Left ventricle myocardium inferior (tissue), 1 donor: ENCODE results near the gene ZBTB1. TPM values are rescaled to one million over a fixed set of nuclear protein-coding genes. Genes with fewer than 3 reads are reported as not detected.

ENCODE experiments used
- DNase-seq: peaks from one replicate; pipeline ENCODE4 v3.0.0-alpha.2; 2020
- H3K27ac ChIP-seq: fragments of 200-600 bp; replicated peaks from 2 replicates; pipeline ENCODE4 v1.8.0; 2021
- H3K27me3 ChIP-seq: fragments of 200-600 bp; 2 replicates; pipeline ENCODE4 v1.8.0; 2021; ENCODE audit warnings: low read depth
- H3K36me3 ChIP-seq: fragments of 200-600 bp; 2 replicates; pipeline ENCODE4 v1.8.0; 2021
- H3K4me1 ChIP-seq: fragments of 200-600 bp; 2 replicates; pipeline ENCODE4 v1.8.0; 2021
- H3K4me3 ChIP-seq: fragments of 200-600 bp; 2 replicates; pipeline ENCODE4 v1.8.0; 2021; ENCODE audit warnings: mild to moderate bottlenecking, moderate library complexity
- H3K9me3 ChIP-seq: fragments of 200-600 bp; replicated peaks from 2 replicates; pipeline ENCODE4 v1.8.0; 2021
- CTCF ChIP-seq: fragments of 200-600 bp; IDR thresholded peaks from 2 replicates; pipeline ENCODE4 v1.8.0; 2021; ENCODE audit warnings: antibody characterized with exemption, mild to moderate bottlenecking, borderline replicate concordance
- intact Hi-C: fragments of 100-400 bp; cut with micrococcal nuclease; formaldehyde crosslinking; loops from one replicate; pipeline ENCODE4 v1.11.0; 2022
- total RNA-seq: library from RNA; stranded (reverse); fragmentation: NEBNext Ultra II Directional; extraction: Animal tissue kit (Norgen Biotek cat#: 25700); gene quantifications from one replicate; pipeline ENCODE4 v1.2.1, GENCODE V29; 2021
- donor health status: DM: no; HTN: yes; CAD: no; lungs with severe emphysema.

The ZBTB1 gene
- total RNA-seq, 1 donor from 2014 or later: 25.9 TPM

- Histone ChIP-seq H3K27ac (no peak overlapping the region), H3K4me1 (no peaks in the 10 kb centered on the region), H3K4me3 (no peak overlapping the region), H3K27me3 (no peaks in the 10 kb centered on the region), H3K36me3 (no peaks in the 10 kb centered on the region), H3K9me3 (no peaks in the 10 kb centered on the region)
- intact Hi-C loops: loop anchor here (10.0 kb wide), 2 partner anchors 54 to 134 kb away; no protein-coding TSS in a partner anchor
- DNase-seq: no peak
- peak; percentile 57 for TF ChIP-seq CTCF
Observed at GRCh38 chr14:64478634-64479250, 25.8 kb upstream of the ZBTB1 start.

GRCh38 chr14:64488590-64489099 is 15.9 kb upstream of the ZBTB1 start:
- no peaks in the 10 kb centered on the region for H3K27me3 ChIP-seq
- H3K9me3 ChIP-seq: no peaks in the 10 kb centered on the region
- peaks cover 33% of the 10 kb centered on the region for H3K4me1 ChIP-seq
- peaks cover 49% of the 10 kb centered on the region for H3K36me3 ChIP-seq
- H3K27ac ChIP-seq: no peak overlapping the region
- H3K4me3 ChIP-seq: no peak overlapping the region
- DNase-seq: no peak
- no peak for TF ChIP-seq CTCF
- intact Hi-C loops: no loop called here

- intact Hi-C loops: no loop called here
- peak overlapping the region; percentile 9 for H3K27ac ChIP-seq
- H3K9me3 ChIP-seq: no peaks in the 10 kb centered on the region
- no peak for DNase-seq
- no peak overlapping the region for H3K4me3 ChIP-seq
- peaks cover 45% of the 10 kb centered on the region for H3K4me1 ChIP-seq
- H3K36me3 ChIP-seq: peaks cover 35% of the 10 kb centered on the region
- H3K27me3 ChIP-seq: no peaks in the 10 kb centered on the region
- no peak for TF ChIP-seq CTCF
Observed at GRCh38 chr14:64491637-64492036, 12.9 kb upstream of the ZBTB1 start.

- intact Hi-C loops: no loop called here
- TF ChIP-seq CTCF: no peak
- Histone ChIP-seq H3K4me1 (peaks cover 53% of the 10 kb centered on the region), H3K27ac (peak overlapping the region; percentile 65), H3K9me3 (no peaks in the 10 kb centered on the region), H3K4me3 (no peak overlapping the region), H3K36me3 (peaks cover 16% of the 10 kb centered on the region), H3K27me3 (no peaks in the 10 kb centered on the region)
- DNase-seq: no peak
Observed at GRCh38 chr14:64493455-64493854, 11.1 kb upstream of the ZBTB1 start.

GRCh38 chr14:64495252-64495651 is 9.3 kb upstream of the ZBTB1 start:
- DNase-seq: no peak
- intact Hi-C loops: no loop called here
- peaks cover 1% of the 10 kb centered on the region for H3K36me3 ChIP-seq
- no peaks in the 10 kb centered on the region for H3K27me3 ChIP-seq
- peak overlapping the region; percentile 65 for H3K27ac ChIP-seq
- TF ChIP-seq CTCF: no peak
- no peaks in the 10 kb centered on the region for H3K9me3 ChIP-seq
- peaks cover 62% of the 10 kb centered on the region for H3K4me1 ChIP-seq
- no peak overlapping the region for H3K4me3 ChIP-seq
